A549 (cell line): ENCODE measurements around the gene PFDN1. TPM values are rescaled to one million over a fixed set of nuclear protein-coding genes. Genes with fewer than 3 reads are reported as not detected.

ENCODE experiments used
- ATAC-seq, 2 experiments: fragments of 200-7000 bp in 1 of 2; fragments of >200 bp in 1 of 2; cut with Nextera tagmentation in 1 of 2; cut with Tn5 transposase in 1 of 2; 3 replicates each; pipeline versions ENCODE4 v1.8.0 to v1.9.1; 2018 to 2020; ENCODE audit warnings: mild to moderate bottlenecking in 1 of 2, moderate library complexity in 1 of 2
- CTCF ChIA-PET: fragments of 300-600 bp; sonication (Branson Sonifier 250); formaldehyde crosslinking; extraction: SDS; loops from one replicate; lab custom pipeline; 2021; ENCODE audit warnings: antibody characterized with exemption, inconsistent platforms; lab: Yijun Ruan, JAX
- POLR2A ChIA-PET: fragments of 350-600 bp; formaldehyde crosslinking; extraction: SDS; loops from one replicate; lab custom pipeline; 2021; ENCODE audit warnings: antibody characterized with exemption, inconsistent platforms; lab: Yijun Ruan, JAX
- DNase-seq, 2 experiments: peaks; one replicate each; pipeline versions ENCODE4 v3.0.0 to v3.0.0-alpha.2; 2011 to 2016; ENCODE audit warnings: low read depth in 1 of 2, low spot score in 1 of 2
- FAIRE-seq: peaks from 2 replicates; lab custom pipeline; 2011; peaks lifted over from hg19 to GRCh38; lab: Jason Lieb, UNC
- H3K27ac ChIP-seq, 2 experiments: fragments of >200 bp; sonication (Bioruptor Twin); formaldehyde crosslinking; 3 replicates each; pipeline ENCODE4 v1.5.1; 2016 to 2017
- H3K4me1 ChIP-seq: fragments of >200 bp; sonication (Bioruptor Twin); formaldehyde crosslinking; 3 replicates; pipeline ENCODE4 v1.6.1; 2016
- H3K4me2 ChIP-seq: fragments of >200 bp; sonication (Bioruptor Twin); formaldehyde crosslinking; 3 replicates; pipeline ENCODE4 v1.6.1; 2016
- H3K4me3 ChIP-seq: fragments of >200 bp; sonication (Bioruptor Twin); formaldehyde crosslinking; 3 replicates; pipeline ENCODE4 v1.5.1; 2016
- H3K9me3 ChIP-seq: fragments of >200 bp; sonication (Bioruptor Twin); formaldehyde crosslinking; 3 replicates; pipeline ENCODE4 v1.6.1; 2016
- BCL3 ChIP-seq: fragments of >200 bp; sonication (Bioruptor Twin); formaldehyde crosslinking; IDR thresholded peaks from 3 replicates; pipeline ENCODE4 v1.6.1; 2016
- BHLHE40 ChIP-seq: IDR thresholded peaks from 2 replicates; pipeline ENCODE4 v1.6.1; 2012; ENCODE audit warnings: low read depth, low read length, inconsistent platforms
- CHD2 ChIP-seq: fragments of 150-350 bp; IDR thresholded peaks from 2 replicates; pipeline ENCODE4 v1.6.1; 2014; ENCODE audit warnings: low read length; ENCODE audit not compliant: partially characterized antibody
- CTCF ChIP-seq: fragments of >200 bp; sonication (Bioruptor Twin); formaldehyde crosslinking; IDR thresholded peaks from 3 replicates; pipeline ENCODE4 v1.5.1; 2016
- E2F6 ChIP-seq: IDR thresholded peaks from 2 replicates; pipeline ENCODE4 v1.6.1; 2012; ENCODE audit warnings: low read depth, borderline replicate concordance
- ELK1 ChIP-seq: fragments of 150-350 bp; IDR thresholded peaks from 2 replicates; pipeline ENCODE4 v1.6.1; 2014; ENCODE audit warnings: low read depth, mild to moderate bottlenecking, low read length
- EP300 ChIP-seq, 2 experiments: fragments of >200 bp; sonication (Bioruptor Twin); formaldehyde crosslinking; IDR thresholded peaks; 2 replicates in 1 of 2; 3 replicates in 1 of 2; pipeline ENCODE4 v1.6.1; 2016 to 2017
- ESRRA ChIP-seq: fragments of 150-350 bp; IDR thresholded peaks from 2 replicates; pipeline ENCODE4 v1.6.1; 2014; ENCODE audit warnings: mild to moderate bottlenecking, low read length, borderline replicate concordance
- FOSB ChIP-seq: fragments of 250-450 bp; sonication (Bioruptor Pico); IDR thresholded peaks from 2 replicates; pipeline ENCODE4 v1.5.0; 2020; ENCODE audit warnings: mild to moderate bottlenecking, moderate library complexity
- FOSL2 ChIP-seq, 2 experiments: fragments of 450-650 bp in 1 of 2; fragments of >200 bp in 1 of 2; sonication (Bioruptor Twin) in 1 of 2; formaldehyde crosslinking; IDR thresholded peaks; 2 replicates each; pipeline versions ENCODE4 v1.5.0 to v1.6.1; 2016 to 2020; ENCODE audit warnings: mild to moderate bottlenecking in 1 of 2, moderate library complexity in 1 of 2
- FOXS1 ChIP-seq: fragments of 250-450 bp; sonication (Bioruptor Pico); IDR thresholded peaks from 2 replicates; pipeline ENCODE4 v1.5.0; 2020; ENCODE audit warnings: mild to moderate bottlenecking, moderate library complexity
- HDAC2 ChIP-seq: fragments of 200-600 bp; sonication (generic); IDR thresholded peaks from 2 replicates; pipeline ENCODE4 v1.6.1; 2016
- HES2 ChIP-seq: fragments of >200 bp; sonication (Bioruptor Twin); formaldehyde crosslinking; IDR thresholded peaks from 2 replicates; pipeline ENCODE4 v1.6.1; 2016
- HOXA7 ChIP-seq: fragments of 250-450 bp; sonication (Bioruptor Pico); IDR thresholded peaks from 2 replicates; pipeline ENCODE4 v1.5.0; 2020; ENCODE audit warnings: mild to moderate bottlenecking, moderate library complexity
- JUN ChIP-seq, 2 experiments: fragments of >200 bp; sonication (Bioruptor Twin); formaldehyde crosslinking; IDR thresholded peaks; 2 replicates in 1 of 2; 3 replicates in 1 of 2; pipeline ENCODE4 v1.6.1; 2016 to 2017
- KDM1A ChIP-seq: fragments of 200-600 bp; sonication (generic); IDR thresholded peaks from 2 replicates; pipeline ENCODE4 v1.6.1; 2016; ENCODE audit warnings: low read depth, mild to moderate bottlenecking
- KDM5A ChIP-seq: fragments of 200-600 bp; sonication (generic); IDR thresholded peaks from 2 replicates; pipeline ENCODE4 v1.6.1; 2016; ENCODE audit warnings: antibody characterized with exemption, mild to moderate bottlenecking
- MAFK ChIP-seq: fragments of 450-650 bp; IDR thresholded peaks from 2 replicates; pipeline ENCODE4 v1.6.1; 2014; ENCODE audit not compliant: partially characterized antibody
- MYC ChIP-seq: IDR thresholded peaks from 2 replicates; pipeline ENCODE4 v1.6.1; 2012; ENCODE audit warnings: mild to moderate bottlenecking, inconsistent platforms, low read length, improper control_type of control experiment, borderline replicate concordance
- NPAS2 ChIP-seq: fragments of 250-450 bp; sonication (Bioruptor Pico); IDR thresholded peaks from 2 replicates; pipeline ENCODE4 v1.8.0; 2022; ENCODE audit warnings: mild to moderate bottlenecking, moderate library complexity, borderline replicate concordance
- NR3C1 ChIP-seq: fragments of >200 bp; sonication (Bioruptor Twin); formaldehyde crosslinking; IDR thresholded peaks from 3 replicates; pipeline ENCODE4 v1.6.1; 2017
- PHF8 ChIP-seq: fragments of 200-600 bp; sonication (generic); IDR thresholded peaks from 2 replicates; pipeline ENCODE4 v1.6.1; 2016; ENCODE audit warnings: low read depth, mild to moderate bottlenecking, antibody characterized with exemption, moderate library complexity, borderline replicate concordance
- POLR2A ChIP-seq: IDR thresholded peaks from 2 replicates; pipeline ENCODE4 v1.6.1; 2012; ENCODE audit warnings: mild to moderate bottlenecking, low read length
- RARB ChIP-seq: fragments of 250-450 bp; sonication (Bioruptor Pico); IDR thresholded peaks from 2 replicates; pipeline ENCODE4 v1.8.0; 2021; ENCODE audit warnings: mild to moderate bottlenecking, moderate library complexity
- RCOR1 ChIP-seq: fragments of 150-350 bp; IDR thresholded peaks from 2 replicates; pipeline ENCODE4 v1.6.1; 2014; ENCODE audit warnings: antibody characterized with exemption, low read length, low read depth
- REST ChIP-seq: fragments of 200-600 bp; sonication (generic); IDR thresholded peaks from 2 replicates; pipeline ENCODE4 v1.6.1; 2016; ENCODE audit warnings: antibody characterized with exemption, mild to moderate bottlenecking, moderate library complexity
- RFX5 ChIP-seq: fragments of 450-650 bp; IDR thresholded peaks from 2 replicates; pipeline ENCODE4 v1.7.1; 2014; ENCODE audit warnings: antibody characterized with exemption, mild to moderate bottlenecking, moderate library complexity
- RNF2 ChIP-seq: fragments of 200-600 bp; sonication (generic); IDR thresholded peaks from 2 replicates; pipeline ENCODE4 v1.6.1; 2016; ENCODE audit warnings: low read depth, mild to moderate bottlenecking, antibody characterized with exemption, moderate library complexity, borderline replicate concordance
- SREBF2 ChIP-seq: fragments of 450-650 bp; IDR thresholded peaks from 2 replicates; pipeline ENCODE4 v1.6.1; 2014; ENCODE audit warnings: mild to moderate bottlenecking, moderate library complexity
- ZSCAN20 ChIP-seq: fragments of 250-450 bp; sonication (Bioruptor Pico); IDR thresholded peaks from 2 replicates; pipeline ENCODE4 v1.8.0; 2022; ENCODE audit warnings: mild to moderate bottlenecking, moderate library complexity
- WGBS: methylation state at CpG from one replicate; pipeline ENCODE4 v1.1.6; 2017; ENCODE audit errors: missing lambda C conversion rate; 5-methylcytosine and 5-hydroxymethylcytosine counted together
- polyA plus RNA-seq, 4 experiments: library from polyadenylated mRNA; depleted of rRNA in 3 of 4; stranded (reverse); fragments of >200 nt; fragmentation: RNase III in 1 of 4; extraction: RNeasy Plus Mini Kit Qiagen cat#74134 plus additional on column Dnase treatment in 1 of 4; gene quantifications; 2 replicates in 3 of 4; 3 replicates in 1 of 4; pipeline ENCODE4 v1.2.3, GENCODE V29; 2011 to 2017

Gene PFDN1
- polyA plus RNA-seq, 2 of the 4 experiments (the other 2 are of a cell fraction), result 90.4 to 201 TPM

GRCh38 chr5:140265845-140266244 lies 37.1 kb downstream of the PFDN1 start:
- ChIA-PET POLR2A (no interaction called here), CTCF (interaction anchor here (0.5 to 42.9 kb wide), 4 partner anchors 10 to 86 kb away, joined by 3 to 1613 read pairs (median 3); partner anchors contain the start of genes HBEGF and SLC4A9)
- H3K4me3 ChIP-seq, result no peak overlapping the region
- H3K27ac ChIP-seq, result no peak overlapping the region
- ATAC-seq (no peak), DNase-seq (no peak), FAIRE-seq (no peak)
- TF ChIP-seq CHD2 (no peak), MYC (no peak), KDM5A (no peak), FOSL2 (IDR thresholded peaks at IDR 0.05) (no peak), FOSL2 (CRISPR knock-in tag; IDR thresholded peaks at IDR 0.05) (no peak), SREBF2 (no peak), ESRRA (no peak), BHLHE40 (no peak), FOXS1 (no peak), RARB (CRISPR knock-in tag) (no peak), PHF8 (no peak), HES2 (no peak), ELK1 (no peak), RCOR1 (no peak), FOSB (CRISPR knock-in tag) (no peak), HOXA7 (CRISPR knock-in tag) (no peak), REST (no peak), ZSCAN20 (CRISPR knock-in tag) (no peak)
- H3K4me2 ChIP-seq, result no peak overlapping the region
- 94% methylated on average over 1 of the region's 1 CpG for WGBS
- no peaks in the 10 kb centered on the region for H3K9me3 ChIP-seq
- peaks cover 13% of the 10 kb centered on the region for H3K4me1 ChIP-seq

- ChIA-PET CTCF (interaction anchor here (0.6 to 42.9 kb wide), 2 partner anchors 18 to 89 kb away, joined by 3 to 1613 read pairs; partner anchors contain the start of genes HBEGF and SLC4A9), POLR2A (interaction anchor here (2.2 kb wide), 1 partner anchor 84 kb away, joined by 21 read pairs; the partner anchor contains the start of gene HBEGF)
- ATAC-seq (no peak), FAIRE-seq (no peak), DNase-seq (no peak)
- no peak overlapping the region for H3K4me3 ChIP-seq
- H3K4me2 ChIP-seq, result no peak overlapping the region
- peaks cover 17% of the 10 kb centered on the region for H3K4me1 ChIP-seq
- H3K9me3 ChIP-seq, result peaks cover 3% of the 10 kb centered on the region; the same call in 1 of the 3 replicates
- 94% methylated on average over 3 of the region's 3 CpGs for WGBS
- H3K27ac ChIP-seq, result no peak overlapping the region
- no peak for TF ChIP-seq ESRRA
- TF ChIP-seq RCOR1, result no peak
- TF ChIP-seq MAFK, result no peak
- no peak for TF ChIP-seq JUN (IDR thresholded peaks at IDR 0.05)
- TF ChIP-seq CTCF, result no peak
- TF ChIP-seq NPAS2, result no peak
- TF ChIP-seq RNF2, result no peak
- TF ChIP-seq KDM5A, result no peak
- no peak for TF ChIP-seq BCL3
- no peak for TF ChIP-seq RFX5
- TF ChIP-seq E2F6, result no peak
- no peak for TF ChIP-seq POLR2A
- no peak for TF ChIP-seq HDAC2
- TF ChIP-seq KDM1A, result no peak
- no peak for TF ChIP-seq EP300 (IDR thresholded peaks at IDR 0.05)
- no peak for TF ChIP-seq NR3C1
Observed at GRCh38 chr5:140262839-140263238, 40.1 kb downstream of the PFDN1 start.
